IMR-90 (cell line): Measurements from ENCODE around the gene NKX2-8. TPM values are rescaled to one million over a fixed set of nuclear protein-coding genes. Genes with fewer than 3 reads are reported as not detected.

ENCODE experiments used
- ATAC-seq: fragments of 200-7000 bp; cut with Tn5 transposase; 2 replicates; pipeline ENCODE4 v1.9.1; 2020; ENCODE audit warnings: low read depth, mild to moderate bottlenecking, moderate library complexity
- BruUV-seq: library from RNA; stranded (reverse); fragments of 400-500 nt; replicated peaks from 2 replicates; lab custom pipeline; 2021; lab: Mats Ljungman, UMichigan
- CTCF ChIA-PET: fragments of 300-600 bp; formaldehyde crosslinking; extraction: SDS; loops from one replicate; lab custom pipeline; 2021; ENCODE audit warnings: antibody characterized with exemption; lab: Yijun Ruan, JAX
- POLR2A ChIA-PET: fragments of 300-600 bp; sonication (Branson Sonifier 250); formaldehyde crosslinking; loops from one replicate; lab custom pipeline; 2022; ENCODE audit warnings: antibody characterized with exemption; ENCODE audit not compliant: unreplicated experiment; lab: Charles Lee
- DNase-seq: peaks from one replicate; pipeline ENCODE4 v3.0.0; 2013
- H2AFZ ChIP-seq: replicated peaks from 2 replicates; pipeline ENCODE3; 2013; ENCODE audit warnings: low read length, mild to moderate bottlenecking; ENCODE audit not compliant: poor library complexity
- H2AK5ac ChIP-seq: 2 replicates; pipeline ENCODE4 v1.6.1; 2013; ENCODE audit warnings: low read depth, low read length, inconsistent platforms
- H2AK9ac ChIP-seq: replicated peaks from 2 replicates; pipeline ENCODE3; 2013; ENCODE audit warnings: mild to moderate bottlenecking, low read depth, low read length, moderate library complexity; ENCODE audit not compliant: poor library complexity
- H2BK120ac ChIP-seq: 2 replicates; pipeline ENCODE4 v1.6.1; 2013; ENCODE audit warnings: low read depth, low read length, inconsistent platforms
- H2BK15ac ChIP-seq: 3 replicates; pipeline ENCODE4 v1.6.1; 2013; ENCODE audit warnings: low read depth, low read length, inconsistent platforms
- H2BK20ac ChIP-seq: 2 replicates; pipeline ENCODE4 v1.6.1; 2013; ENCODE audit warnings: low read depth, mild to moderate bottlenecking, inconsistent platforms, low read length, moderate library complexity
- H2BK5ac ChIP-seq: 2 replicates; pipeline ENCODE4 v1.6.1; 2013; ENCODE audit warnings: mild to moderate bottlenecking, low read depth, low read length, inconsistent platforms; ENCODE audit not compliant: poor library complexity, severe bottlenecking
- H3K14ac ChIP-seq: replicated peaks from 2 replicates; pipeline ENCODE4 v1.6.1; 2013; ENCODE audit warnings: low read depth, low read length, inconsistent platforms
- H3K18ac ChIP-seq: 2 replicates; pipeline ENCODE4 v1.6.1; 2013; ENCODE audit warnings: low read depth, low read length, control low read depth
- H3K23ac ChIP-seq: 2 replicates; pipeline ENCODE4 v1.6.1; 2013; ENCODE audit warnings: low read depth, low read length, inconsistent platforms
- H3K27ac ChIP-seq: 2 replicates; pipeline ENCODE4 v1.5.1; 2013; ENCODE audit warnings: mild to moderate bottlenecking, control low read depth, low read length; ENCODE audit not compliant: insufficient read depth
- H3K27me3 ChIP-seq: 2 replicates; pipeline ENCODE4 v1.6.1; 2013; ENCODE audit warnings: low read length; ENCODE audit not compliant: control insufficient read depth, insufficient read depth
- H3K36me3 ChIP-seq: 2 replicates; pipeline ENCODE4 v1.6.1; 2013; ENCODE audit warnings: low read length, mixed read lengths; ENCODE audit not compliant: control insufficient read depth, insufficient read depth
- H3K4ac ChIP-seq: 2 replicates; pipeline ENCODE4 v1.6.1; 2013; ENCODE audit warnings: low read depth, low read length, inconsistent platforms
- H3K4me1 ChIP-seq: 2 replicates; pipeline ENCODE4 v1.6.1; 2013; ENCODE audit warnings: low read length, mixed read lengths; ENCODE audit not compliant: control insufficient read depth, insufficient read depth
- H3K4me2 ChIP-seq: 2 replicates; pipeline ENCODE4 v1.6.1; 2013; ENCODE audit warnings: low read depth, mild to moderate bottlenecking, control low read depth, low read length, moderate library complexity
- H3K4me3 ChIP-seq: 2 replicates; pipeline ENCODE4 v1.5.1; 2013; ENCODE audit warnings: low read depth, mild to moderate bottlenecking, control low read depth, low read length, moderate library complexity; ENCODE audit not compliant: insufficient read depth
- H3K56ac ChIP-seq: 2 replicates; pipeline ENCODE4 v1.6.1; 2013; ENCODE audit warnings: low read length, inconsistent platforms; ENCODE audit not compliant: insufficient read depth; ENCODE audit errors: extremely low read depth
- H3K79me1 ChIP-seq, 2 experiments: 2 replicates each; pipeline ENCODE4 v1.6.1; 2013; ENCODE audit warnings: low read length in 2 of 2, inconsistent platforms in 1 of 2, low read depth in 1 of 2
- H3K9ac ChIP-seq: 2 replicates; pipeline ENCODE4 v1.6.1; 2013; ENCODE audit warnings: low read depth, low read length, control low read depth
- H3K9me1 ChIP-seq: 2 replicates; pipeline ENCODE4 v1.6.1; 2013; ENCODE audit warnings: low read length, inconsistent platforms; ENCODE audit not compliant: insufficient read depth
- H3K9me3 ChIP-seq: 2 replicates; pipeline ENCODE4 v1.6.1; 2013; ENCODE audit warnings: low read length; ENCODE audit not compliant: control insufficient read depth, insufficient read depth
- H4K20me1 ChIP-seq: 2 replicates; pipeline ENCODE4 v1.6.1; 2013; ENCODE audit warnings: low read length, inconsistent platforms; ENCODE audit not compliant: insufficient read depth
- H4K5ac ChIP-seq: 2 replicates; pipeline ENCODE4 v1.6.1; 2013; ENCODE audit warnings: mild to moderate bottlenecking, low read depth, low read length, control low read depth
- H4K8ac ChIP-seq, 2 experiments: 2 replicates each; pipeline ENCODE4 v1.6.1; 2013; ENCODE audit warnings: low read depth in 2 of 2, low read length in 2 of 2, control low read depth in 1 of 2, inconsistent platforms in 1 of 2
- H4K91ac ChIP-seq: 2 replicates; pipeline ENCODE4 v1.6.1; 2013; ENCODE audit warnings: low read depth, low read length, inconsistent platforms; ENCODE audit not compliant: insufficient read depth
- RAD21 ChIP-seq: IDR thresholded peaks from 2 replicates; pipeline ENCODE4 v1.6.1; 2012; ENCODE audit warnings: low read length, improper control_type of control experiment
- RFX5 ChIP-seq: IDR thresholded peaks from 2 replicates; pipeline ENCODE4 v1.8.0; 2012; ENCODE audit warnings: low read depth, mild to moderate bottlenecking, low read length, moderate library complexity
- SMC3 ChIP-seq: fragments of 150-350 bp; IDR thresholded peaks from 2 replicates; pipeline ENCODE4 v1.6.1; 2016; ENCODE audit warnings: low read depth, mild to moderate bottlenecking, antibody characterized with exemption, low read length, moderate library complexity
- USF2 ChIP-seq: fragments of 150-350 bp; IDR thresholded peaks from 2 replicates; pipeline ENCODE4 v1.6.1; 2017; ENCODE audit warnings: mild to moderate bottlenecking, antibody characterized with exemption, low read length, low read depth
- WGBS, 2 experiments: methylation state at CpG; one replicate each; pipeline versions ENCODE4 v1.1.5 to v1.1.7; 2013; ENCODE audit warnings: missing lambda C conversion rate in 2 of 2; ENCODE audit not compliant: insufficient read length in 1 of 2; ENCODE audit errors: extremely low coverage in 2 of 2; 5-methylcytosine and 5-hydroxymethylcytosine counted together
- dilution Hi-C: fragments of 300-500 bp; cut with HindIII; formaldehyde crosslinking; loops from one replicate; pipeline ENCODE4 v1.14.3; 2018; ENCODE audit warnings: low sequenced_read_pairs; ENCODE audit not compliant: unreplicated experiment
- in situ Hi-C: fragments of 300-500 bp; cut with MboI; formaldehyde crosslinking; loops from 3 replicates; pipeline ENCODE4 v1.14.3; 2019; ENCODE audit warnings: low sequenced_read_pairs, inconsistent platforms, mixed read lengths
- intact Hi-C: fragments of 100-400 bp; cut with micrococcal nuclease; formaldehyde crosslinking; loops from 2 replicates; pipeline ENCODE4 v1.10.0; 2022
- polyA plus RNA-seq, 3 experiments: library from polyadenylated mRNA; depleted of rRNA; stranded (reverse); fragments of >200 nt; gene quantifications; 2 replicates each; pipeline ENCODE4 v1.2.3, GENCODE V29; 2012; ENCODE audit warnings: low replicate concordance in 1 of 3
- total RNA-seq: library from RNA; depleted of rRNA; stranded (reverse); fragments of >200 nt; gene quantifications from 2 replicates; pipeline ENCODE4 v1.2.3, GENCODE V29; 2012

The NKX2-8 gene
- total and polyA plus RNA-seq, 2 of the 4 experiments (the other 2 are of a cell fraction) = not detected

GRCh38 chr14:36618641-36619040 is 36.2 kb upstream of the NKX2-8 start:
- H3K36me3 ChIP-seq = no peaks in the 10 kb centered on the region
- no peaks in the 10 kb centered on the region for H3K79me1 ChIP-seq
- H2BK5ac ChIP-seq = no peak overlapping the region
- in situ Hi-C loops (no loop called here), intact Hi-C loops (no loop called here), dilution Hi-C loops (no loop called here)
- ATAC-seq = no peak
- DNase-seq = no peak
- no peak overlapping the region for H3K27ac ChIP-seq
- H3K4me3 ChIP-seq = no peak overlapping the region
- ChIA-PET CTCF (no interaction called here), POLR2A (no interaction called here)
- H4K8ac ChIP-seq = no peak overlapping the region
- H3K27me3 ChIP-seq = no peaks in the 10 kb centered on the region
- no peak overlapping the region for H3K4me2 ChIP-seq
- no peak overlapping the region for H3K56ac ChIP-seq
- no peak overlapping the region for H2BK15ac ChIP-seq
- no CpG with 5 or more reads among the region's 2 CpGs for whole genome bisulfite sequencing, 2 experiments
- H2AK9ac ChIP-seq = no peak overlapping the region
- H3K9me3 ChIP-seq = no peaks in the 10 kb centered on the region
- TF ChIP-seq RAD21 (no peak), RFX5 (no peak), USF2 (no peak), SMC3 (no peak)
- H2AK5ac ChIP-seq = no peak overlapping the region
- no peaks in the 10 kb centered on the region for H4K20me1 ChIP-seq
- no peak overlapping the region for H3K18ac ChIP-seq
- H3K23ac ChIP-seq = no peak overlapping the region
- no peak overlapping the region for H2BK20ac ChIP-seq
- no peak overlapping the region for H4K91ac ChIP-seq
- H3K4ac ChIP-seq = no peak overlapping the region
- BruUV-seq = no TSS peak
- no peak overlapping the region for H4K5ac ChIP-seq
- H2BK120ac ChIP-seq = no peak overlapping the region
- no peak overlapping the region for H3K9ac ChIP-seq
- no peak overlapping the region for H3K14ac ChIP-seq
- no peaks in the 10 kb centered on the region for H3K9me1 ChIP-seq
- H3K4me1 ChIP-seq = no peaks in the 10 kb centered on the region
- no peak overlapping the region for H2AFZ ChIP-seq
